B cell (primary cell): Measurements from ENCODE around the gene ZC3H10. TPM values are rescaled to one million over a fixed set of nuclear protein-coding genes. Genes with fewer than 3 reads are reported as not detected.

Source experiments
- ATAC-seq: fragments of 200-7000 bp; cut with Tn5 transposase; one replicate; pipeline ENCODE4 v1.10.0; 2021; ENCODE audit warnings: low read depth, mild to moderate bottlenecking, moderate number of reproducible peaks, moderate library complexity
- CTCF ChIA-PET: fragments of 350-600 bp; sonication (Branson Sonifier 250); formaldehyde crosslinking; loops from one replicate; lab custom pipeline; 2021; ENCODE audit warnings: antibody characterized with exemption, inconsistent platforms; lab: Charles Lee
- POLR2A ChIA-PET: fragments of 350-600 bp; sonication (Branson Sonifier 250); formaldehyde crosslinking; loops from one replicate; lab custom pipeline; 2021; ENCODE audit warnings: antibody characterized with exemption; lab: Charles Lee
- DNase-seq: peaks from one replicate; pipeline ENCODE4 v3.0.0; 2013
- H2AFZ ChIP-seq: 2 replicates; pipeline ENCODE4 v1.6.1; 2012; ENCODE audit warnings: mild to moderate bottlenecking, low read depth, low read length; ENCODE audit not compliant: insufficient read depth, poor library complexity, severe bottlenecking
- H3K27ac ChIP-seq, 2 donors: 1 replicate in 1 of 2; 2 replicates in 1 of 2; pipeline ENCODE4 v1.5.1; 2012 to 2013; ENCODE audit warnings: low read length in 2 of 2, mild to moderate bottlenecking in 2 of 2, moderate library complexity in 1 of 2
- H3K27me3 ChIP-seq, 4 experiments: fragments of 200-600 bp in 1 of 4; sonication (generic) in 1 of 4; replicated peaks in 1 of 4; 1 replicate in 2 of 4; 2 replicates in 2 of 4; pipeline versions ENCODE4 v1.6.1 to v1.7.0; 2013 to 2016; ENCODE audit warnings: low read length in 3 of 4, mild to moderate bottlenecking in 2 of 4, mixed read lengths in 1 of 4, moderate library complexity in 1 of 4; ENCODE audit not compliant: insufficient read depth in 4 of 4, control insufficient read depth in 3 of 4; ENCODE audit errors: control extremely low read depth in 1 of 4
- H3K36me3 ChIP-seq, 2 experiments: replicated peaks in 1 of 2; 1 replicate in 1 of 2; 2 replicates in 1 of 2; pipeline versions ENCODE4 v1.6.1 to v1.7.1; 2013; ENCODE audit warnings: low read length in 1 of 2; ENCODE audit not compliant: insufficient read depth in 2 of 2, control insufficient read depth in 1 of 2; ENCODE audit errors: control extremely low read depth in 1 of 2, extremely low read depth in 1 of 2
- H3K4me1 ChIP-seq, 2 donors: fragments of 200-600 bp in 1 of 2; sonication (generic) in 1 of 2; 1 replicate in 1 of 2; 2 replicates in 1 of 2; pipeline versions ENCODE4 v1.5.1 to v1.6.1; 2013 to 2017; ENCODE audit warnings: low read length in 2 of 2; ENCODE audit not compliant: control insufficient read depth in 2 of 2, insufficient read depth in 2 of 2
- H3K4me2 ChIP-seq: replicated peaks from 2 replicates; pipeline ENCODE3; 2012; ENCODE audit warnings: mild to moderate bottlenecking, low read depth, low read length; ENCODE audit not compliant: poor library complexity, severe bottlenecking
- H3K4me3 ChIP-seq, 5 experiments: fragments of 200-600 bp in 1 of 5; sonication (generic) in 1 of 5; 1 replicate in 3 of 5; 2 replicates in 2 of 5; pipeline versions ENCODE4 v1.5.1 to v1.7.0; 2011 to 2016; ENCODE audit warnings: low read length in 4 of 5, mild to moderate bottlenecking in 4 of 5, low read depth in 2 of 5, control low read depth in 1 of 5, moderate library complexity in 1 of 5; ENCODE audit not compliant: insufficient read depth in 1 of 5; ENCODE audit errors: control extremely low read depth in 1 of 5, extremely low read depth in 1 of 5
- H3K79me2 ChIP-seq: fragments of 200-600 bp; sonication (generic); one replicate; pipeline ENCODE4 v1.6.0; 2016; ENCODE audit warnings: low read length; ENCODE audit not compliant: control insufficient read depth, insufficient read depth
- H3K9ac ChIP-seq: fragments of 200-600 bp; sonication (generic); 2 replicates; pipeline ENCODE4 v1.6.1; 2017; ENCODE audit warnings: mild to moderate bottlenecking, low read length, moderate library complexity
- H3K9me3 ChIP-seq, 3 donors: one replicate each; pipeline versions ENCODE4 v1.6.1 to v1.7.1; 2013; ENCODE audit warnings: low read length in 2 of 3; ENCODE audit not compliant: control insufficient read depth in 2 of 3, insufficient read depth in 1 of 3; ENCODE audit errors: control extremely low read depth in 1 of 3
- H4K20me1 ChIP-seq: 2 replicates; pipeline ENCODE4 v1.6.0; 2012; ENCODE audit warnings: mild to moderate bottlenecking, low read length; ENCODE audit not compliant: insufficient read depth, control insufficient read depth, poor library complexity, severe bottlenecking
- H3K27ac Mint-ChIP-seq: one replicate; pipeline ENCODE4 v1.8.0; 2021; ENCODE audit warnings: mixed read lengths
- H3K27me3 Mint-ChIP-seq: one replicate; pipeline ENCODE4 v1.8.0; 2021; ENCODE audit warnings: mixed read lengths
- H3K4me1 Mint-ChIP-seq: one replicate; pipeline ENCODE4 v1.8.0; 2021; ENCODE audit warnings: mixed read lengths
- H3K4me3 Mint-ChIP-seq: one replicate; pipeline ENCODE4 v1.8.0; 2021; ENCODE audit warnings: mixed read lengths
- H3K9me3 Mint-ChIP-seq: one replicate; pipeline ENCODE4 v1.8.0; 2022; ENCODE audit warnings: mixed read lengths; ENCODE audit not compliant: insufficient read depth
- EZH2 ChIP-seq: IDR thresholded peaks from 2 replicates; pipeline ENCODE4 v1.6.1; 2012; ENCODE audit warnings: borderline replicate concordance, low read depth, mild to moderate bottlenecking, moderate library complexity, low read length; ENCODE audit not compliant: insufficient read depth, poor library complexity, severe bottlenecking
- WGBS: methylation state at CpG from one replicate; pipeline ENCODE4 v1.1.5; 2013; ENCODE audit warnings: missing lambda C conversion rate; ENCODE audit not compliant: insufficient coverage; 5-methylcytosine and 5-hydroxymethylcytosine counted together
- intact Hi-C: fragments of 100-400 bp; cut with micrococcal nuclease; formaldehyde crosslinking; loops from one replicate; pipeline ENCODE4 v1.10.0; 2022
- polyA plus RNA-seq: library from polyadenylated mRNA; depleted of rRNA; stranded (reverse); fragments of >200 nt; gene quantifications from 2 replicates; pipeline ENCODE4 v1.2.3, GENCODE V29; 2012
- total RNA-seq, 2 donors: library from RNA; stranded (reverse); fragments of 120-200 nt in 1 of 2; gene quantifications; 1 replicate in 1 of 2; 2 replicates in 1 of 2; pipeline versions ENCODE4 v1.2.3 to v1.2.4, GENCODE V29; 2013 to 2022
- TF ChIP-seq, protein P1 (sequence below): fragments of 200-600 bp; IDR thresholded peaks from one replicate; pipeline ENCODE4 v1.8.0; 2022; ENCODE audit warnings: antibody characterized with exemption, mild to moderate bottlenecking

The ZC3H10 gene
- total and polyA plus RNA-seq, 2 donors (not counting 1 experiment from before 2014, with no cell fraction given): 4.7 to 21.7 TPM

DNA sequence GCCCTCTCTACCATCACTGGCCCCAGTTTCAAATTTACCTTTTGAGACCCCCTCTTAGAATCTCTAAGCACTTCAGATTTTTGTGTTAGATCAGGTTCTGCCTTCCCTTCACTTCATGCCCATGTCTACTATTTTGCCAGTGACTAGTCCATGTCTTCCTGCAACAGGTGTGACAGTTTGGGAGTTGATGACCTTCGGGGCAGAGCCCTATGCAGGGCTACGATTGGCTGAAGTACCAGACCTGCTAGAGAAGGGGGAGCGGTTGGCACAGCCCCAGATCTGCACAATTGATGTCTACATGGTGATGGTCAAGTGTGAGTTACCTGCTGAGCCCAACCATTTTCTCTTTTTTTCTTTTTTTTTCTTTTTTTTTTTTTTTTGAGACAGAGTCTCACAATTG, 19.5 kb upstream of the ZC3H10 start:
- TF ChIP-seq, protein P1, sequence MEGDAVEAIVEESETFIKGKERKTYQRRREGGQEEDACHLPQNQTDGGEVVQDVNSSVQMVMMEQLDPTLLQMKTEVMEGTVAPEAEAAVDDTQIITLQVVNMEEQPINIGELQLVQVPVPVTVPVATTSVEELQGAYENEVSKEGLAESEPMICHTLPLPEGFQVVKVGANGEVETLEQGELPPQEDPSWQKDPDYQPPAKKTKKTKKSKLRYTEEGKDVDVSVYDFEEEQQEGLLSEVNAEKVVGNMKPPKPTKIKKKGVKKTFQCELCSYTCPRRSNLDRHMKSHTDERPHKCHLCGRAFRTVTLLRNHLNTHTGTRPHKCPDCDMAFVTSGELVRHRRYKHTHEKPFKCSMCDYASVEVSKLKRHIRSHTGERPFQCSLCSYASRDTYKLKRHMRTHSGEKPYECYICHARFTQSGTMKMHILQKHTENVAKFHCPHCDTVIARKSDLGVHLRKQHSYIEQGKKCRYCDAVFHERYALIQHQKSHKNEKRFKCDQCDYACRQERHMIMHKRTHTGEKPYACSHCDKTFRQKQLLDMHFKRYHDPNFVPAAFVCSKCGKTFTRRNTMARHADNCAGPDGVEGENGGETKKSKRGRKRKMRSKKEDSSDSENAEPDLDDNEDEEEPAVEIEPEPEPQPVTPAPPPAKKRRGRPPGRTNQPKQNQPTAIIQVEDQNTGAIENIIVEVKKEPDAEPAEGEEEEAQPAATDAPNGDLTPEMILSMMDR: no peak
- no peak for TF ChIP-seq EZH2
- intact Hi-C loops: no loop called here
- Histone ChIP-seq H4K20me1 (no peaks in the 10 kb centered on the region), H3K4me3 (no peak overlapping the region), H3K27me3 (peaks cover 0 to 13% (median 0%) of the 10 kb centered on the region in 4 experiments), H3K79me2 (no peaks in the 10 kb centered on the region), H3K4me2 (no peak overlapping the region), H3K9ac (no peak overlapping the region), H3K9me3 (no peaks in the 10 kb centered on the region), H3K36me3 (no peaks in the 10 kb centered on the region), H2AFZ (no peak overlapping the region), H3K4me1 (peaks cover 6 to 8% of the 10 kb centered on the region in 2 donors), H3K27ac (no peak overlapping the region)
- ChIA-PET POLR2A (interaction anchor here (0.7 kb wide), 1 partner anchor 29 kb away, joined by 6 read pairs; the partner anchor contains the start of gene ESYT1), CTCF (no interaction called here)
- DNase-seq (no peak), ATAC-seq (no peak)
- H3K27ac Mint-ChIP-seq: no peak overlapping the region
- WGBS: 83% methylated on average over 1 of the region's 3 CpGs
- no peaks in the 10 kb centered on the region for H3K9me3 Mint-ChIP-seq
- no peak overlapping the region for H3K4me3 Mint-ChIP-seq
- peaks cover 10% of the 10 kb centered on the region for H3K4me1 Mint-ChIP-seq
- peaks cover 22% of the 10 kb centered on the region for H3K27me3 Mint-ChIP-seq

DNA sequence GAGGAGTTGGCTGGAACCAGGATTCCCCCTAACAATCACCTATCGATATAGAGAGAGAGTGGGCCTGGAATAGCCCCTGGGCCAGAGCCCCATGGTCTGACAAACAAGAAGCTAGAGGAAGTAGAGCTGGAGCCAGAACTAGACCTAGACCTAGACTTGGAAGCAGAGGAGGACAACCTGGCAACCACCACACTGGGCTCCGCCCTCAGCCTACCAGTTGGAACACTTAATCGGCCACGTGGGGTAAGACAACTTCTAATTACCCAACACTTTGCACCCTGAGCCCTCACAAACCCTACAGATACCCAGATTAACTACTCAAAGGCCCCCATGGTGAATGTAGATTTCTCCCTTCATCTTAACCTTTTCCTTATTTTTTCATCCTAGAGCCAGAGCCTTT, 18.3 kb upstream of the ZC3H10 start:
- H3K36me3 ChIP-seq: no peaks in the 10 kb centered on the region
- no peak overlapping the region for H3K4me3 ChIP-seq
- ATAC-seq (no peak), DNase-seq (no peak)
- H3K9ac ChIP-seq: no peak overlapping the region
- Mint-ChIP-seq H3K4me3 (no peak overlapping the region), H3K27me3 (peaks cover 16% of the 10 kb centered on the region), H3K27ac (no peak overlapping the region), H3K4me1 (peaks cover 21% of the 10 kb centered on the region), H3K9me3 (no peaks in the 10 kb centered on the region)
- intact Hi-C loops: loop anchor here (5.0 kb wide), 1 partner anchor 127 kb away; the partner anchor contains the start of gene RAB5B
- TF ChIP-seq, protein P1: no peak
- TF ChIP-seq EZH2: no peak
- no peak overlapping the region for H3K4me2 ChIP-seq
- peaks cover 0 to 7% (median 0%) of the 10 kb centered on the region in 4 experiments for H3K27me3 ChIP-seq
- H3K79me2 ChIP-seq: peaks cover 5% of the 10 kb centered on the region
- H2AFZ ChIP-seq: no peak overlapping the region
- peaks cover 9 to 10% of the 10 kb centered on the region in 2 donors for H3K4me1 ChIP-seq
- 86% methylated on average over 4 of the region's 4 CpGs for WGBS
- ChIA-PET POLR2A (no interaction called here), CTCF (interaction anchor here (0.8 kb wide), 1 partner anchor 52 kb away, joined by 3 read pairs; no protein-coding TSS in a partner anchor)
- no peaks in the 10 kb centered on the region for H3K9me3 ChIP-seq
- no peak overlapping the region for H3K27ac ChIP-seq
- H4K20me1 ChIP-seq: no peaks in the 10 kb centered on the region
